ENCODE results near the gene ANK3. TPM values are rescaled to one million over a fixed set of nuclear protein-coding genes. Genes with fewer than 3 reads are reported as not detected.
"Not testable (repeated sequence)": the region's sequence is repeated elsewhere in the genome, so short reads cannot be mapped to it uniquely, and the experiment has no call there.

ANK3 gene
- total RNA-seq, 1 donor from 2014 or later: 24.6 TPM

- DNase-seq (ENCODE audit: low read depth): no peak
Observed at GRCh38 chr10:60041489-60042133, 348.1 kb downstream of the ANK3 start.

- DNase-seq (ENCODE audit: low read depth): no peak
Observed at GRCh38 chr10:60040014-60040662, 349.5 kb downstream of the ANK3 start.

- no peak for DNase-seq (ENCODE audit: low read depth)
Observed at GRCh38 chr10:60035984-60036383, 353.7 kb downstream of the ANK3 start.

DNA sequence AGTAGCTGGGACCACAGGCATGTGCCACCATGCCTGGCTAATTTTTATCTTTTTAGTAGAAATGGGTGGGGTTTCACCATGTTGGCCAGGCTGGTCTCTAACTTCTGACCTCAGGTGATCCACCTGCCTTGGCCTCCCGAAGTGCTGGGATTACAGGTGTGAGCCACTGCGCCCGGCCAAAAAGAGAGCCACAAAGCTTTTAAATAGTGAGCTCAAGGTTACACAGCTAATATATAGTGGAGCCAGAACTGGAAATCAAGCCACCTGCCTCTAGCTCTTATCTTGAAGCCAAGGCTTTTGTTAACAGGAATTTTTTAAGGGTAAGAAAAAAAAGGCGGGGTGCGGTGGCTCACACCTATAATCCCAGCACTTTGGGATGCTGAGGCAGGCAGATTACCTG is 354.3 kb downstream of the ANK3 start:
- DNase-seq (ENCODE audit: low read depth): not testable (repeated sequence)

DNA sequence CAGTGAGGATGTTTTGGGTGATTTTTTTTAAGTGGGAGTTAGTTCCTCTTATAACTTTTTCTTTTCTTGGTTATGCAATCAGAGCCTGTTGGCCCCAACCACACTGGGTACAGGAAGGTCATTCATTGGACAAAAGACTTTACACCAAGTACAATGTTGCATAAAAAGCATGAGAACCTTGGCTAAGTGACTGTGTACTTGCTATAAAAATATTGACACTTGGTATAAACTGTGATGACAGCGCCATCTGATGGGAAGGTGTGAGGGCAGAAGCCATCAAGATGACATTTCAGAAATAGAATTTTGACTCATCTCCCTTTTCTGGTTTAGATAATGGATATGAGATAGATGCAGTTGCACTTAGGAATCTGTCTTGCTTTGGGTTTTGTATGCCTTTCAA is 357.0 kb downstream of the ANK3 start:
- peak; percentile 74 for DNase-seq (ENCODE audit: low read depth)

DNA sequence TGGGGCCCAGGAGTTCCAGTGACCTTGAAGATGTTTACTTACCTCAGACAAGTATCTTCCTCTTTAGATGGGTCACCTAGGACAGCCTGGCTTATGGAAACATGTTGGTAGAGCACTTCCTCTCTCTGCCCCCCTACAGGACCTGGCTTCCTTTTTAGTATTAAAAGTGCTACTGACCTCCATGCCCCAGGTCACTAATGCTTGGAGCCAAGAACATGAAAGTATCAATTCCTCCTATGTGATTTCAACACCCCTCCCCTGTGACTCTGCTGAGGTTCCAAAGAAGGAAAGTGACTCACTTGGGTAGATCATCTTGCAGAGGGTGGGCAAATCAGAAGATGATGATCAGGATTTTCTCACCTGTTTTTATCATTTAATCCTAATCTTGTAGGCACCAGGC is 358.0 kb downstream of the ANK3 start:
- peak; percentile 10 for DNase-seq (ENCODE audit: low read depth)

- DNase-seq (ENCODE audit: low read depth): no peak
Observed at GRCh38 chr10:60031183-60031582, 358.5 kb downstream of the ANK3 start.

GRCh38 chr10:60029475-60029874 is 360.2 kb downstream of the ANK3 start:
- no peak for DNase-seq (ENCODE audit: low read depth)

- DNase-seq (ENCODE audit: low read depth): no peak
Observed at GRCh38 chr10:60028081-60028480, 361.6 kb downstream of the ANK3 start.

- no peak for DNase-seq (ENCODE audit: low read depth)
Observed at GRCh38 chr10:60025279-60025678, 364.4 kb downstream of the ANK3 start.

DNA sequence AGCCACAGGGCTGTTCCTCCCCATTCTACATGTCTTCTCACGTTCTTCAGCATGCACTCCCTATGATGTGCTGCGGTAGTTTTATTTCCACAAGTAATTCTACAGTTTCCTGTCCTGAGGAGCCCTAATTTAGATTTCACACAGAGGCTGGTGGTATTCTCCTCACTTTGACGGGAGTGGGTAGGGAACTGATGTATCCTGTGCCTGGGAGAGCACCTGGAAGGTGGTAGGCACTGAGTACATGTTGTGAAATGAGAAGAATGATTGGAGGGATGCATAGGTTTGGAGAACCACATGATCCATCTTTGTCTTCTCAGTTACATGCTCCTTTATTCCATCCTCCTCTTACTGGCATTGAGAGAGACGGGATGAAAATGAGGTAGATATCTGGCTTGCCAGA is 365.2 kb downstream of the ANK3 start:
- no peak for DNase-seq (ENCODE audit: low read depth)

DNA sequence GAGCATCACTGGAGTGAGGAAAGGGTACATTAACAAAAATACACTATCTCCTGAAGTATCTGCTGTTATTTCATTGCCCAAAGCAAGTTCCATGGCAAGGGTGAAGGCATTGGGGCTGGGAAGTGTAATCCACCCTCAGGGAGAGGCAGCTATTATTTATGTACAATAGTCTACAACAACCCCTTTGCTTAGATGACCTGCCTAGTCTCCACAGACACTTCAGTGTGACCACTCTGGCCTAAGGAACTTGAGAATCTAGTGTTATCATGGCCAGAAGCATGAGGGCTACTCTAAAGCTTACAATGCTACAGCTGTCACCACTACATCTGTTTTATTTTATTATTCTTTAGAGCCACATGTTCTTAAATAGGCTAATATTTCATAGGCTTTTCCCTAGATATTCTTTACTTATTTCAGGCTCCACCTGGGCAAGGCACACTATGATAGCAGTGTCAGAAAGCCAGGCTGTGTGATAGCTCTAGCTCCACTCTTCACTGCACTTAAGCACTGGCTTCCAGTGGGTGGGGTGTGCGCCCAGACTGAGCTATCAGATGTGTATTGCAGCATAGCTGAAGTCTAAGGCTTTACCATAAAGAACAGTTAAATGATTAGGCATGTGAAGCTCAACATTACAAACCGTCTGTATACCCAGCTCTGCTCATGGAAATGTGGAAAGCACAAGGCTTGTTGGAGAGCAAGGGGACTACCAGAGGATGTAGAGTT is 366.4 kb downstream of the ANK3 start:
- no peak for DNase-seq (ENCODE audit: low read depth)

GRCh38 chr10:60021361-60021760 is 368.3 kb downstream of the ANK3 start:
- DNase-seq (ENCODE audit: low read depth): no peak

DNA sequence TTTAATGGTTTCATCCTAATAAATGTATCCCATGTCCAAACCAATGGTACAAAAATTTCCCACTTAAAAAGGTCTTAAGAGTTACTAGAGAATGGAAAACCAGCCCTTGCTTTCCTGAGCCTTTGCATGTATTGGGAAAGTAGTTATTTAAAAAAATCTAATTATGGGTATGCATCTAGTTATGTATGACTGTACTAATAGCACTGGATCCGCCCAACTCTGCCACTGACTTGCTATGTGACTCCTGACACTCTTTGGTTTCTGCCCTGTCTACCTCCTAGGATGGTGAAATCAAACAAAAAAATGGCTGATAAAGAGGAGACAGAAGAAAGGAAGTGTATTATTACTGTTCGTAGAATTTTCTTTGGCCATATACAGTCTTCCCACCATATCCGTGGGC is 372.9 kb downstream of the ANK3 start:
- no peak for DNase-seq (ENCODE audit: low read depth)

- DNase-seq (ENCODE audit: low read depth): no peak
Observed at GRCh38 chr10:60009710-60010383, 379.8 kb downstream of the ANK3 start.

DNA sequence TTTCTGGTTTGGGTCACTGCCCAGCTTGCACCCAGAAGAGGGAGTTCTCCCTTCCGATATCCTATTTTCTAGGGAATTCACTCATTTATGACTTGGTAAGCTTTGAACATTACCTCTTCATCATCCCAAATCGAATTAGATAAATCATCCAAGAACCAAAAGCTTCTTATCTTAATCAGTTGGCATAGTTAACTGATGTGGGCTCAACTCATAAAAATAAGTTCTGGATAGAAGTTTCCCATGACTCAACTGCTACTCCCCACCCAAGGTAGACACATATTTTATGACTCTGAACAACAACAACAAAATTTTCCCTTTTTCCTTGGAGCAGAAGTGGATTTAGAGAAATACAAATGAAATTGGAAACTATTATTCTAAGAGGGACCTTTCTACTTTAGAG is 380.4 kb downstream of the ANK3 start:
- no peak for DNase-seq (ENCODE audit: low read depth)

DNA sequence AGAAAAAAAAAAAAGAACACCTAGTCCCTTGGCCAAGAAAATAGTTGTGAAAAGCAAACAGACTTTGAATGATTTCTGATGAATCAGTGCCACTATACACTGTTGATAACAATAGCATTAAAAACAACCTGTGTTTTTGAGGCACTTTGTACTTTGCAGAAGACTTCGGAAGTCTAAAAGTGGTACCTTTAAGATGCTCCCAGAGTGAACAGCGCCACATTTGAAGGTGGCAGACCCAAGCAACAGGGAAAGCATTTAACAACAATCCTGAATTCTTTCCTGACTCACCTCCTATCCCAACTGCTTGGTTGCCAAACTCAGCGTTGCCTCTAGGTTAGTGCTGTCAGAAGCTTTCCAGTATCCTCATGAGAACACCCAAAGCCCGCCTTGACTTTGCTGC is 380.9 kb downstream of the ANK3 start:
- no peak for DNase-seq (ENCODE audit: low read depth)

- no peak for DNase-seq (ENCODE audit: low read depth)
Observed at GRCh38 chr10:60006062-60006461, 383.6 kb downstream of the ANK3 start.

- no peak for DNase-seq (ENCODE audit: low read depth)
Observed at GRCh38 chr10:60003651-60004523, 385.8 kb downstream of the ANK3 start.

DNA sequence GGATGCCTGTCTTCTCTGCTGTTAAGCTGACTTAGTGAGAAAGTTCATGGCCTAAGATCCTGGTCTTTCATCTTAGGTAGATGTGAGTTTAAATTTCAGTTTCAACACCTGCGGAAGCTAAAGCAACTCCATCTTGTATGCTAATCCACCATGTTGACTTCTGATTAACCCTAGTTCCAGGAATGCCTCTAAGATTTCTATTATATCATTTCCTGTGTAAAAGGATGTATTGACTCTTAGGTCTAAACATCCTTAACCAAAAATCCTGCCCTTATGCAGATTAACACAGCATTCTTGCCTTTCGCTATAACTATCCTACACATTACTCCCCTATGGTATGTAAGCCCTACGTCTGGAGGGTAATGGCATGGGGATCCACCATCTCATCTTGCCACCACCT is 388.9 kb downstream of the ANK3 start:
- DNase-seq (ENCODE audit: low read depth): no peak

Measured in myocyte (in vitro differentiated cells).